HepG2 (cell line): ENCODE results near the gene CERT1. TPM values are rescaled to one million over a fixed set of nuclear protein-coding genes. Genes with fewer than 3 reads are reported as not detected.

Experiments used
- BORCS8-MEF2B ChIP-seq: sonication (generic); formaldehyde crosslinking; IDR thresholded peaks from 2 replicates; pipeline ENCODE4 v1.8.0; 2022; ENCODE audit warnings: mild to moderate bottlenecking, missing genetic modification reagents
- FOXP4 ChIP-seq: sonication (generic); formaldehyde crosslinking; IDR thresholded peaks from 2 replicates; pipeline ENCODE4 v1.4.0; 2020; ENCODE audit warnings: missing genetic modification reagents
- PAXIP1 ChIP-seq: sonication (generic); formaldehyde crosslinking; conservative IDR thresholded peaks from 2 replicates; pipeline ENCODE4 v1.4.0; 2020; ENCODE audit warnings: mild to moderate bottlenecking, missing genetic modification reagents, moderate library complexity
- RARA ChIP-seq: IDR thresholded peaks from 2 replicates; pipeline ENCODE4 v1.6.1; 2016; ENCODE audit warnings: missing genetic modification reagents, missing compliant biosample characterization
- RXRA ChIP-seq: sonication (generic); formaldehyde crosslinking; IDR thresholded peaks from 2 replicates; pipeline ENCODE4 v1.5.1; 2020; ENCODE audit warnings: missing genetic modification reagents
- SMYD3 ChIP-seq: sonication (generic); formaldehyde crosslinking; IDR thresholded peaks from 2 replicates; pipeline ENCODE4 v1.8.1; 2023; ENCODE audit warnings: mild to moderate bottlenecking, missing genetic modification reagents
- STAG1 ChIP-seq: sonication (generic); formaldehyde crosslinking; IDR thresholded peaks from 2 replicates; pipeline ENCODE4 v1.4.0; 2020; ENCODE audit warnings: missing genetic modification reagents
- TIGD3 ChIP-seq: sonication (generic); formaldehyde crosslinking; IDR thresholded peaks from 2 replicates; pipeline ENCODE4 v1.5.1; 2020; ENCODE audit warnings: mild to moderate bottlenecking, missing genetic modification reagents, borderline replicate concordance
- U2AF1 ChIP-seq: fragments of 200-400 bp; formaldehyde crosslinking; optimal IDR thresholded peaks from 2 replicates; pipeline ENCODE3; 2017; ENCODE audit warnings: mild to moderate bottlenecking, low read depth, low read length
- ZHX2 ChIP-seq, 2 experiments: sonication (generic) in 1 of 2; formaldehyde crosslinking in 1 of 2; IDR thresholded peaks; 2 replicates each; pipeline versions ENCODE4 v1.6.1 to v1.9.0; 2014 to 2022; ENCODE audit warnings: antibody characterized with exemption in 1 of 2, borderline replicate concordance in 1 of 2, inconsistent platforms in 1 of 2, low read depth in 1 of 2, missing genetic modification reagents in 1 of 2
- ZNF230 ChIP-seq: sonication (generic); formaldehyde crosslinking; IDR thresholded peaks from 2 replicates; pipeline ENCODE4 v1.4.0; 2020; ENCODE audit warnings: mild to moderate bottlenecking, missing genetic modification reagents
- ZNF572 ChIP-seq: sonication (generic); formaldehyde crosslinking; IDR thresholded peaks from 2 replicates; pipeline ENCODE4 v1.5.1; 2020; ENCODE audit warnings: mild to moderate bottlenecking, missing genetic modification reagents
- ZNF740 ChIP-seq: sonication (generic); formaldehyde crosslinking; IDR thresholded peaks from 2 replicates; pipeline ENCODE4 v1.4.0; 2020; ENCODE audit warnings: missing genetic modification reagents
- ZNF768 ChIP-seq: sonication (generic); formaldehyde crosslinking; IDR thresholded peaks from 2 replicates; pipeline ENCODE4 v1.4.0; 2020; ENCODE audit warnings: missing genetic modification reagents
- ZNF839 ChIP-seq: sonication (generic); formaldehyde crosslinking; IDR thresholded peaks from 2 replicates; pipeline ENCODE4 v1.4.0; 2020; ENCODE audit warnings: missing genetic modification reagents, mild to moderate bottlenecking, borderline replicate concordance
- polyA plus RNA-seq, 8 experiments: library from polyadenylated mRNA; depleted of rRNA in 3 of 8; stranded (reverse) in 7 of 8; unstranded in 1 of 8; fragments of >200 nt; fragmentation: Illumina TruSeq in 4 of 8; extraction: Trizol in 4 of 8; gene quantifications; 2 replicates each; pipeline versions ENCODE4 v1.2.1 to v1.2.3, GENCODE V29; 2011 to 2016; ENCODE audit warnings: low read depth in 4 of 8, missing spikeins in 1 of 8, mixed read lengths in 1 of 8; ENCODE audit not compliant: insufficient read depth in 1 of 8
- total RNA-seq, 5 experiments: library from RNA; depleted of rRNA; stranded (reverse); fragments of >200 nt; fragmentation: Illumina TruSeq; extraction: Trizol; gene quantifications; 2 replicates each; pipeline ENCODE4 v1.2.3, GENCODE V29; 2016; ENCODE audit warnings: low read depth in 1 of 5

The CERT1 gene
- total and polyA plus RNA-seq, 2 of the 13 experiments (the other 11 are each of a cell fraction or from before 2014, with no cell fraction given), result 8.2 to 12.7 TPM

- TF ChIP-seq PAXIP1 (CRISPR knock-in tag) (no peak), ZNF839 (CRISPR knock-in tag) (0 out of 2 replicates have a peak, but pooled peaks have one; percentile 74), RXRA (CRISPR knock-in tag) (peak; percentile 15; the same call in 1 of the 2 replicates), ZNF230 (CRISPR knock-in tag) (0 out of 2 replicates have a peak, but pooled peaks have one; percentile 44), U2AF1 (no peak), SMYD3 (CRISPR knock-in tag) (no peak), BORCS8-MEF2B (CRISPR knock-in tag) (peak; percentile 73; the same call in 1 of the 2 replicates), RARA (CRISPR knock-in tag) (0 out of 2 replicates have a peak, but pooled peaks have one; percentile 27), STAG1 (CRISPR knock-in tag) (peak; percentile 6; the same call in 1 of the 2 replicates), TIGD3 (CRISPR knock-in tag) (0 out of 2 replicates have a peak, but pooled peaks have one; percentile 38), FOXP4 (CRISPR knock-in tag) (0 out of 2 replicates have a peak, but pooled peaks have one; percentile 12), ZNF740 (CRISPR knock-in tag) (peak; percentile 88), ZNF572 (0 out of 2 replicates have a peak, but pooled peaks have one; percentile 79), ZHX2 (IDR thresholded peaks at IDR 0.05; ENCODE audit: low read depth) (no peak), ZHX2 (CRISPR knock-in tag; IDR thresholded peaks at IDR 0.05; ENCODE audit: borderline replicate concordance) (0 out of 2 replicates have a peak, but pooled peaks have one; percentile 45), ZNF768 (CRISPR knock-in tag) (0 out of 2 replicates have a peak, but pooled peaks have one; percentile 29)
These were observed 494 bp downstream of the CERT1 start (continued) for GRCh38 chr5:75510836-75511434.
